COLO829 (cell line): ENCODE measurements around the gene BLACAT1.
"Not testable (repeated sequence)": the region's sequence is repeated elsewhere in the genome, so short reads cannot be mapped to it uniquely, and the experiment has no call there.

Experiments used
- DNase-seq: peaks from one replicate; pipeline ENCODE4 v3.0.0; 2012; ENCODE audit warnings: low spot score

Gene BLACAT1

GRCh38 chr1:205438213-205439158, 17.4 kb downstream of the BLACAT1 start:
- peak; percentile 91 for DNase-seq

- no peak for DNase-seq
Measured at GRCh38 chr1:205437570-205437969, 18.3 kb downstream of the BLACAT1 start.

GRCh38 chr1:205436776-205437410, 19.0 kb downstream of the BLACAT1 start:
- DNase-seq: no peak

- DNase-seq: no peak
Measured at GRCh38 chr1:205435578-205436573, 20.0 kb downstream of the BLACAT1 start.

- DNase-seq: no peak
Measured at GRCh38 chr1:205434738-205435137, 21.1 kb downstream of the BLACAT1 start.

- not testable (repeated sequence) for DNase-seq
Measured at GRCh38 chr1:205432692-205433091, 23.2 kb downstream of the BLACAT1 start.

GRCh38 chr1:205432116-205432515, 23.7 kb downstream of the BLACAT1 start:
- no peak for DNase-seq

GRCh38 chr1:205430696-205431305, 25.0 kb downstream of the BLACAT1 start:
- no peak for DNase-seq

- no peak for DNase-seq
Measured at GRCh38 chr1:205429762-205430695, 25.8 kb downstream of the BLACAT1 start.

- no peak for DNase-seq
Measured at GRCh38 chr1:205424901-205425600, 30.8 kb downstream of the BLACAT1 start.

GRCh38 chr1:205423814-205424399, 31.9 kb downstream of the BLACAT1 start:
- DNase-seq: no peak

GRCh38 chr1:205422993-205423642, 32.7 kb downstream of the BLACAT1 start:
- DNase-seq: no peak

GRCh38 chr1:205421798-205422197, 34.0 kb downstream of the BLACAT1 start, which contains the start of gene LEMD1:
LEMD1 (minus strand) TSS chr1:205422056; CDS start chr1:205420536, 1,520 bp downstream.
- no peak for DNase-seq

- no peak for DNase-seq
Measured at GRCh38 chr1:205420938-205421337, 34.9 kb downstream of the BLACAT1 start.

GRCh38 chr1:205417870-205418635, 37.8 kb downstream of the BLACAT1 start:
- DNase-seq: no peak

GRCh38 chr1:205416322-205416721, 39.5 kb downstream of the BLACAT1 start:
- no peak for DNase-seq

- DNase-seq: no peak
Measured at GRCh38 chr1:205410581-205411298, 45.1 kb downstream of the BLACAT1 start.
